PC-3 (cell line): Measurements from ENCODE around the gene MAP3K9. TPM values are rescaled to one million over a fixed set of nuclear protein-coding genes. Genes with fewer than 3 reads are reported as not detected.
A peak's percentile ranks its signal among the peaks of the same experiment; 100 is the strongest.

Experiments
- ATAC-seq: fragments of 200-7000 bp; cut with Tn5 transposase; 2 replicates; pipeline ENCODE4 v1.9.1; 2020; ENCODE audit warnings: mild to moderate bottlenecking, moderate library complexity
- BruUV-seq: library from RNA; stranded (reverse); fragments of 400-500 nt; replicated peaks from 2 replicates; lab custom pipeline; 2021; lab: Mats Ljungman, UMichigan
- CTCF ChIA-PET: fragments of 300-600 bp; sonication (Branson Sonifier 250); formaldehyde crosslinking; loops from one replicate; lab custom pipeline; 2022; ENCODE audit warnings: antibody characterized with exemption; lab: Charles Lee
- POLR2A ChIA-PET: fragments of 300-600 bp; sonication (Branson Sonifier 250); formaldehyde crosslinking; loops from one replicate; lab custom pipeline; 2022; ENCODE audit warnings: antibody characterized with exemption; ENCODE audit not compliant: unreplicated experiment; lab: Charles Lee
- DNase-seq: peaks from one replicate; pipeline ENCODE4 v3.0.0-alpha.2; 2015
- H2AFZ ChIP-seq: fragments of 300-600 bp; sonication (generic); 2 replicates; pipeline ENCODE4 v1.6.0; 2016; ENCODE audit warnings: antibody characterized with exemption, low read length
- H3F3A ChIP-seq: fragments of 300-600 bp; sonication (generic); one replicate; pipeline ENCODE4 v1.6.0; 2017; ENCODE audit warnings: antibody characterized with exemption, low read length, control low read depth, mild to moderate bottlenecking; ENCODE audit not compliant: unreplicated experiment
- H3K27ac ChIP-seq: fragments of 300-600 bp; sonication (generic); 2 replicates; pipeline ENCODE4 v1.5.1; 2016; ENCODE audit warnings: mild to moderate bottlenecking, low read length
- H3K27me3 ChIP-seq: fragments of 300-600 bp; sonication (generic); 2 replicates; pipeline ENCODE4 v1.6.1; 2016; ENCODE audit warnings: low read length, mixed read lengths
- H3K36me3 ChIP-seq: fragments of 300-600 bp; sonication (generic); 2 replicates; pipeline ENCODE4 v1.6.1; 2016; ENCODE audit warnings: low read depth, mixed run types, low read length, mixed read lengths
- H3K4me1 ChIP-seq: fragments of 300-600 bp; sonication (generic); 2 replicates; pipeline ENCODE4 v1.5.1; 2016; ENCODE audit warnings: low read length; ENCODE audit not compliant: insufficient read depth
- H3K4me2 ChIP-seq: fragments of 300-600 bp; sonication (generic); 2 replicates; pipeline ENCODE4 v1.6.0; 2016; ENCODE audit warnings: low read length
- H3K4me3 ChIP-seq: fragments of 300-600 bp; sonication (generic); 2 replicates; pipeline ENCODE4 v1.5.1; 2016; ENCODE audit warnings: mild to moderate bottlenecking, low read length, mixed read lengths
- H3K79me2 ChIP-seq: fragments of 300-600 bp; sonication (generic); 2 replicates; pipeline ENCODE4 v1.6.1; 2017; ENCODE audit warnings: low read length, mixed read lengths
- H3K9ac ChIP-seq: fragments of 300-600 bp; sonication (generic); 2 replicates; pipeline ENCODE4 v1.6.0; 2016; ENCODE audit warnings: mild to moderate bottlenecking, low read length
- H3K9me2 ChIP-seq: fragments of 300-600 bp; sonication (generic); replicated peaks from 2 replicates; pipeline ENCODE4 v1.6.1; 2016; ENCODE audit warnings: mixed run types, low read length, mixed read lengths
- H3K9me3 ChIP-seq: fragments of 300-600 bp; sonication (generic); 2 replicates; pipeline ENCODE4 v1.6.1; 2016; ENCODE audit warnings: low read length, mixed read lengths
- H4K20me1 ChIP-seq: fragments of 300-600 bp; sonication (generic); 2 replicates; pipeline ENCODE4 v1.6.1; 2016; ENCODE audit warnings: low read length, mixed read lengths
- CTCF ChIP-seq: fragments of 300-600 bp; sonication (generic); conservative IDR thresholded peaks from 2 replicates; pipeline ENCODE4 v1.5.1; 2017; ENCODE audit warnings: antibody characterized with exemption, low read depth, mild to moderate bottlenecking, low read length
- EZH2 ChIP-seq: fragments of 300-600 bp; sonication (generic); IDR thresholded peaks from one replicate; pipeline ENCODE4 v1.6.1; 2017; ENCODE audit warnings: antibody characterized with exemption, mild to moderate bottlenecking, low read length; ENCODE audit not compliant: unreplicated experiment
- EZH2phosphoT487 ChIP-seq: fragments of 300-600 bp; sonication (generic); IDR thresholded peaks from 2 replicates; pipeline ENCODE4 v1.6.1; 2018; ENCODE audit warnings: mild to moderate bottlenecking, antibody characterized with exemption, low read length, borderline replicate concordance
- intact Hi-C: fragments of 100-400 bp; cut with micrococcal nuclease; formaldehyde crosslinking; loops from 2 replicates; pipeline ENCODE4 v1.9.0; 2023
- total RNA-seq: library from RNA; depleted of rRNA; stranded (reverse); fragments of >200 nt; gene quantifications from 2 replicates; pipeline ENCODE4 v1.2.3, GENCODE V29; 2014

MAP3K9 gene
- total RNA-seq, 1 experiment from 2014 or later = 13.4 TPM

DNA sequence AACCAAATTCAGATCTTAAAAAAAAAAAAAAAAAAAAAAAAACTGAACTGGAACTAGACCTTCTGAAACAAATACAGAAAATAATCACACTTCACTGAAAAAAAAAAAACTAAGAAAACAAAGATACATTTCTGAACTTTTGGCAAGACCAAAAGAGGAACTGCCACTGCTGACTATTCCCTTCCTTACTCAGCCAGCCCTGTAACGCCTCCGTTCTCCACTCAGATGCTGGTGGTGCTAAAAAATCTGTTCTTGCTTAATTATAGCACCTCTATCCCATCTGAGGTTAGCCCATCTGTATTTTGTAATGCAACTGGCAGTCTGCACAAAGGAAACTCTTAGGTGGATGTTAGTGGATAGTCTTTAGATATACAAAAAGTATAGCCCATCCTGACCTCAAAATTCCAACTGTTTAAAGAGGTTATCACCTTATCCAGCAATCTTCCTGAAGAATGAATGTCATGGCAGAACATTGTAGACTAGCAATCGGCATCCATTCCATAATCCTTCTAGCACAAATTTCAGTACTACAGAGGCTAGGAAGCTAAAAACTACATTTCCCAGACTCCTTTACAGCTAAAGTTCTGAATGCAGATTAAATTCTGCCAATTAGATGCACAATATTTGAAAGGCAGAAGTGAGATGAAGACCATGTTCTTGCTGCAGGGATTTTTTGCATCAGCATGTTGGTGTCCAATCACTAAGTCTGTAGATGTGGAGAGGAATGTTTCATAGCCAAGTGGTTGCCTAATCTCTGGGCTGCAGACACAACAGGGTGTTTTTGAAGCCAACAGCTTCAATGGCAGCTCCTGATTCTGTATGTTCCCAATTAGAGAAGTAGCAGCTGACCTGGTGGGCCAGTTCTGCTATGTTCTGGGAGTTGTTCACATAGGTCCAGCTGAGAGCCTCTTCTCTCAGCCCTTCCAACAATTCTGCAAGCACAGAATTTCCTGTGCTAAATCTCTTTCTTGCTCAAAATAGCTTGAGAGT is 5.7 kb downstream of the MAP3K9 start:
- ChIA-PET POLR2A (no interaction called here), CTCF (no interaction called here)
- Histone ChIP-seq H3K4me3 (no peak overlapping the region), H3K9ac (no peak overlapping the region), H3K9me2 (no peaks in the 10 kb centered on the region), H4K20me1 (peaks cover 40% of the 10 kb centered on the region), H3K9me3 (no peaks in the 10 kb centered on the region), H3K27ac (no peak overlapping the region), H3K4me2 (no peak overlapping the region), H3K27me3 (no peaks in the 10 kb centered on the region), H3K79me2 (peaks cover 95% of the 10 kb centered on the region), H3F3A (no peaks in the 10 kb centered on the region), H3K4me1 (peaks cover 20% of the 10 kb centered on the region), H2AFZ (no peak overlapping the region), H3K36me3 (peaks cover 25% of the 10 kb centered on the region)
- DNase-seq (no peak), ATAC-seq (no peak)
- intact Hi-C loops = no loop called here
- TF ChIP-seq EZH2phosphoT487 (no peak), EZH2 (no peak)
- BruUV-seq = no TSS peak

GRCh38 chr14:70802379-70802778 is 6.9 kb downstream of the MAP3K9 start:
- no peak for TF ChIP-seq EZH2
- no peak for TF ChIP-seq EZH2phosphoT487
- Histone ChIP-seq H3K4me2 (peak overlapping the region; percentile 2; the same call in 1 of the 2 replicates), H3F3A (no peaks in the 10 kb centered on the region), H3K9me2 (no peaks in the 10 kb centered on the region), H3K9ac (no peak overlapping the region), H3K4me1 (peaks cover 14% of the 10 kb centered on the region), H3K36me3 (peaks cover 28% of the 10 kb centered on the region), H2AFZ (no peak overlapping the region), H3K9me3 (no peaks in the 10 kb centered on the region), H3K4me3 (no peak overlapping the region), H3K27ac (no peak overlapping the region), H4K20me1 (peaks cover 40% of the 10 kb centered on the region), H3K27me3 (no peaks in the 10 kb centered on the region), H3K79me2 (peaks cover 92% of the 10 kb centered on the region)
- no TSS peak for BruUV-seq
- ChIA-PET POLR2A (no interaction called here), CTCF (no interaction called here)
- DNase-seq = no peak
- no peak for ATAC-seq
- intact Hi-C loops = no loop called here

GRCh38 chr14:70801836-70802235 is 7.5 kb downstream of the MAP3K9 start:
- intact Hi-C loops = no loop called here
- Histone ChIP-seq H3K4me3 (no peak overlapping the region), H3K9me2 (no peaks in the 10 kb centered on the region), H2AFZ (no peak overlapping the region), H3K4me1 (peaks cover 14% of the 10 kb centered on the region), H3K79me2 (peaks cover 89% of the 10 kb centered on the region), H3K27me3 (no peaks in the 10 kb centered on the region), H4K20me1 (peaks cover 40% of the 10 kb centered on the region), H3K27ac (no peak overlapping the region), H3K9ac (no peak overlapping the region), H3K4me2 (peak overlapping the region; percentile 2; the same call in 1 of the 2 replicates), H3K9me3 (no peaks in the 10 kb centered on the region), H3K36me3 (peaks cover 28% of the 10 kb centered on the region), H3F3A (no peaks in the 10 kb centered on the region)
- CTCF ChIA-PET = no interaction called here
- no TSS peak for BruUV-seq
- TF ChIP-seq CTCF (no peak), EZH2phosphoT487 (no peak), EZH2 (no peak)
- peak; percentile 27; the same call in 1 of the 2 replicates for ATAC-seq
- POLR2A ChIA-PET = no interaction called here
- peak; percentile 44 for DNase-seq
